ENCODE data around the gene PRR20G. TPM values are rescaled to one million over a fixed set of nuclear protein-coding genes. Genes with fewer than 3 reads are reported as not detected.

Gene PRR20G
- total and polyA plus RNA-seq, 2 donors (not counting 3 experiments of a cell fraction or from before 2014, with no cell fraction given), result not detected

GRCh38 chr3:127256138-127256537 lies 31.7 kb downstream of the PRR20G start:
- FAIRE-seq (no peak), DNase-seq (ENCODE audit: low read depth, low spot score) (no peak)
- no peaks in the 10 kb centered on the region for H3K36me3 ChIP-seq (ENCODE audit: control insufficient read depth in 2 of 2, extremely low read depth in 1 of 2, insufficient read depth in 2 of 2, low read length in 2 of 2)
- TF ChIP-seq JUN (IDR thresholded peaks at IDR 0.05; ENCODE audit: borderline replicate concordance, insufficient read depth, insufficient read length, low read depth), result no peak
- TF ChIP-seq MAX (IDR thresholded peaks at IDR 0.05; ENCODE audit: insufficient read depth, insufficient read length), result no peak
- no peak for TF ChIP-seq GATA2 (IDR thresholded peaks at IDR 0.05; ENCODE audit: insufficient read depth, insufficient read length, low read depth, low read length)
- TF ChIP-seq POLR2AphosphoS5 (IDR thresholded peaks at IDR 0.05; ENCODE audit: insufficient read depth, low read depth, low read length), result no peak
- TF ChIP-seq POLR2A (IDR thresholded peaks at IDR 0.05; ENCODE audit: low read depth, low read length), result no peak
- TF ChIP-seq CTCF (IDR thresholded peaks at IDR 0.05; ENCODE audit: extremely low read depth in 1 of 2, insufficient read depth in 1 of 2, low read depth in 1 of 2, low read length in 2 of 2), result no peak
- no peak for TF ChIP-seq FOS (IDR thresholded peaks at IDR 0.05; ENCODE audit: borderline replicate concordance, insufficient read depth, low read length)
- no peak for TF ChIP-seq EZH2 (IDR thresholded peaks at IDR 0.05; ENCODE audit: borderline replicate concordance, low read depth, low read length, severe bottlenecking)
- no peak for TF ChIP-seq MYC (IDR thresholded peaks at IDR 0.05; ENCODE audit: low read depth, low read length)
- no TSS peak for BruUV-seq (replicated peaks)
- no peaks in the 10 kb centered on the region for H3K79me2 ChIP-seq (ENCODE audit: control insufficient read depth, insufficient read depth, low read length)
- H3K4me3 ChIP-seq (replicated peaks in 1 of 3; ENCODE audit: insufficient read depth in 1 of 3, low read depth in 1 of 3, low read length in 3 of 3), result no peak overlapping the region
- no peak overlapping the region for H3K4me2 ChIP-seq (ENCODE audit: insufficient read depth, low read length)
- POLR2A ChIA-PET, result no interaction called here
- H4K20me1 ChIP-seq (replicated peaks; ENCODE audit: control insufficient read depth, extremely low read depth, insufficient read depth, low read length), result no peaks in the 10 kb centered on the region
- no peaks in the 10 kb centered on the region for H3K9me3 ChIP-seq (replicated peaks; ENCODE audit: control insufficient read depth, insufficient read depth, low read length)
- H3K27me3 ChIP-seq (ENCODE audit: control insufficient read depth in 2 of 2, insufficient read depth in 2 of 2, low read length in 2 of 2), result no peaks in the 10 kb centered on the region
- intact Hi-C loops (cut with micrococcal nuclease), result no loop called here
- CTCF ChIA-PET, result interaction anchor here (0.5 to 0.7 kb wide), 2 partner anchors 71 to 77 kb away, joined by 3 read pairs; no protein-coding TSS in a partner anchor
- H3K9me1 ChIP-seq (replicated peaks; ENCODE audit: control insufficient read depth, extremely low read depth, insufficient read depth, low read length), result no peaks in the 10 kb centered on the region
- no peak overlapping the region for H3K27ac ChIP-seq (ENCODE audit: insufficient read depth, low read depth, low read length)
- dilution Hi-C loops (cut with MboI; ENCODE audit: extremely low pct_ligation_motif_present, low sequenced_read_pairs), result no loop called here
- no peak overlapping the region for H3K9ac ChIP-seq (replicated peaks; ENCODE audit: extremely low read depth, insufficient read depth, low read length)
- H3K4me1 ChIP-seq (ENCODE audit: control insufficient read depth, extremely low read depth, insufficient read depth, low read length), result no peaks in the 10 kb centered on the region
- H2AFZ ChIP-seq (ENCODE audit: low read depth, low read length), result no peak overlapping the region
